Astrocyte (in vitro differentiated cells and primary cell): Measurements from ENCODE around the gene TNNI3K.

Experiments
- EZH2 ChIP-seq: IDR thresholded peaks from 2 replicates; pipeline ENCODE4 v1.6.1; 2012; ENCODE audit warnings: mild to moderate bottlenecking, low read length, inconsistent platforms; ENCODE audit not compliant: insufficient read depth
- TF ChIP-seq, protein P1 (sequence below): IDR thresholded peaks from 2 replicates; pipeline ENCODE4 v1.5.1; 2011; ENCODE audit warnings: low read depth, mild to moderate bottlenecking, inconsistent platforms, low read length, moderate library complexity; ENCODE audit not compliant: insufficient read depth

DNA sequence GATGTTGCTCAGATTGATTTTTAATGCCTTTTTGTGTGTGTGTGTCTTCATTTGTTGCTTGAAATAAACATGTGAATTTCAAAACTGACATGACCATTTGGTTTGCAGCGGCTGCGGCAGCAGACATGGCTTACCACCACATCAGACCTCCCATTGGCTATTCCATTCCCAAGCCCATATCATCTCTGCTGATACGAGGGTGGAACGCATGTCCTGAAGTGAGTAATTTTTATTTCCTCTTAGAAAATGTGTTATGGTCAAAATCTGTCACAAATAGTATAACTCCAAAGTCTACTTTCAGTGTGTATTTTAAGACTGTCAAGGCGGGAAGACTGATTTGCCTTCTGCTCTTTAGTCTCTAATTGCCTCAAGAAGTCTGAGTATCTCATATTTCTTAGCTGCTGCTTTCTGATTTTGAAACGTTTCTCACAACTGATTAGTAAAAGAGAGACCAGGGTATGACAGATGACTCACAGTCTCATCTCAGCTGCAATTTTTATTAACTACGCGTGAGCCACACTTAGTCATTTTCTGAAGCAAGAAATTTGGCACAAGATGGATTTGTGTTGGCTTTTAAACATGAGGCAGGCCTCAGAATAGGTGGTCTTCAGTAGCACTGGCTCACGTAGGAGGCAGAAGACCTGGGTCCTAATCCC is 228.3 kb downstream of the TNNI3K start:
- TF ChIP-seq, protein P1, sequence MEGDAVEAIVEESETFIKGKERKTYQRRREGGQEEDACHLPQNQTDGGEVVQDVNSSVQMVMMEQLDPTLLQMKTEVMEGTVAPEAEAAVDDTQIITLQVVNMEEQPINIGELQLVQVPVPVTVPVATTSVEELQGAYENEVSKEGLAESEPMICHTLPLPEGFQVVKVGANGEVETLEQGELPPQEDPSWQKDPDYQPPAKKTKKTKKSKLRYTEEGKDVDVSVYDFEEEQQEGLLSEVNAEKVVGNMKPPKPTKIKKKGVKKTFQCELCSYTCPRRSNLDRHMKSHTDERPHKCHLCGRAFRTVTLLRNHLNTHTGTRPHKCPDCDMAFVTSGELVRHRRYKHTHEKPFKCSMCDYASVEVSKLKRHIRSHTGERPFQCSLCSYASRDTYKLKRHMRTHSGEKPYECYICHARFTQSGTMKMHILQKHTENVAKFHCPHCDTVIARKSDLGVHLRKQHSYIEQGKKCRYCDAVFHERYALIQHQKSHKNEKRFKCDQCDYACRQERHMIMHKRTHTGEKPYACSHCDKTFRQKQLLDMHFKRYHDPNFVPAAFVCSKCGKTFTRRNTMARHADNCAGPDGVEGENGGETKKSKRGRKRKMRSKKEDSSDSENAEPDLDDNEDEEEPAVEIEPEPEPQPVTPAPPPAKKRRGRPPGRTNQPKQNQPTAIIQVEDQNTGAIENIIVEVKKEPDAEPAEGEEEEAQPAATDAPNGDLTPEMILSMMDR = no peak
- TF ChIP-seq EZH2 = no peak
